ENCODE measurements around the gene MYO1E. TPM values are rescaled to one million over a fixed set of nuclear protein-coding genes. Genes with fewer than 3 reads are reported as not detected.

MYO1E gene
- total and polyA plus RNA-seq, 7 donors, result 20.6 to 92.2 (median 32.1) TPM

DNA sequence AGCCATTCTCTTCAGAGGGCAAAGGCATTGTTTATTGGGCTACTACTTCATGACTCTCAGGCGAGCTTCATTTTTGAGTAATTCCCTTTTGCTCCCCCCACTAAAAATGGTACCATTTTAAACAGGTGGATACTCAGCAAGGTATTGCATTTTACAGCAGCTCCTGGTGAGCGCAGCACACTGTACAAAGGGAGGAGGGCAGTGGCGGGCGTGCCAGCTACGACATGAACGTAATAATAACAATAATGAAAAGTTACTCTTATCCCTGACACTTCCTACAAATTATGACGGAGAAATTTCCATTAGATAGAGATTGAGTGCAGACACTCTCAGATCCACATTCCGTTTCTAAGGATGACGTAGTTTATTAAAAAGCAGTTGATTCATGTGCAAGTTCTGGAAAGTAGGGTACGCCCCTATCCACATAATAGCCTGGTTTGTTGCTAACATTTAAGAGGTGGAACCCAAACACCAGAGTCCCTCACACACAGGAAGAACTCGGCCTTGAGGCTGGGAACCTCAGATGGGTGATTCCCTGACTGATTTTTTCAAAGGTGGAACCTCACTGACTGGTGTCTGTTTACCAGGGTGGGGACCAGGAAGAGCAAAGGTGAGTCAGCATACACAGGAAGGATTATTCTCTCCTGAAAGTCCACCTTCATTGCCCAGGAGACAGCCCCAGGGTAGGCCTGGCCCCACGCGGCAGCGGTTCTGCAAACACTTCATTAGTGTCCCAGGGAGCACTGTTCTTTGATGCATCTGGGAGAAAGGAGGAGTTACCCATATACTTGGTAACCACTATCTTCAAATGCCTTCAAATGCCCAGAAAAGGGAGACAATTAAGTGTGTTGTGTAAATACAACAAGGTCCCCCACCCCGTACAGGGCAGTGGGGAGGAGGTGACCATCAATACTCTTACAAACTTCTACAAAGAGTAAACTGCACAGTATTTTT lies 96.2 kb downstream of the MYO1E start:
- 19 to 70% methylated on average over 15 of the region's 15 CpGs for WGBS, 2 donors
- H3K4me3 ChIP-seq, result no peak overlapping the region
- intact Hi-C loops (cut with DNase I), result no loop called here
- no peaks in the 10 kb centered on the region for H3K4me1 ChIP-seq
- no peaks in the 10 kb centered on the region for H3K36me3 ChIP-seq
- H3K27me3 ChIP-seq, result no peaks in the 10 kb centered on the region
- H3K27ac ChIP-seq, result no peak overlapping the region
- DNase-seq, result no peak
- H3K9me3 ChIP-seq, result no peaks in the 10 kb centered on the region
- TF ChIP-seq EP300 (IDR thresholded peaks at IDR 0.05), result no peak
- TF ChIP-seq POLR2AphosphoS5 (IDR thresholded peaks at IDR 0.05), result no peak
- no peak for TF ChIP-seq POLR2A (IDR thresholded peaks at IDR 0.05)
- TF ChIP-seq, protein P1, sequence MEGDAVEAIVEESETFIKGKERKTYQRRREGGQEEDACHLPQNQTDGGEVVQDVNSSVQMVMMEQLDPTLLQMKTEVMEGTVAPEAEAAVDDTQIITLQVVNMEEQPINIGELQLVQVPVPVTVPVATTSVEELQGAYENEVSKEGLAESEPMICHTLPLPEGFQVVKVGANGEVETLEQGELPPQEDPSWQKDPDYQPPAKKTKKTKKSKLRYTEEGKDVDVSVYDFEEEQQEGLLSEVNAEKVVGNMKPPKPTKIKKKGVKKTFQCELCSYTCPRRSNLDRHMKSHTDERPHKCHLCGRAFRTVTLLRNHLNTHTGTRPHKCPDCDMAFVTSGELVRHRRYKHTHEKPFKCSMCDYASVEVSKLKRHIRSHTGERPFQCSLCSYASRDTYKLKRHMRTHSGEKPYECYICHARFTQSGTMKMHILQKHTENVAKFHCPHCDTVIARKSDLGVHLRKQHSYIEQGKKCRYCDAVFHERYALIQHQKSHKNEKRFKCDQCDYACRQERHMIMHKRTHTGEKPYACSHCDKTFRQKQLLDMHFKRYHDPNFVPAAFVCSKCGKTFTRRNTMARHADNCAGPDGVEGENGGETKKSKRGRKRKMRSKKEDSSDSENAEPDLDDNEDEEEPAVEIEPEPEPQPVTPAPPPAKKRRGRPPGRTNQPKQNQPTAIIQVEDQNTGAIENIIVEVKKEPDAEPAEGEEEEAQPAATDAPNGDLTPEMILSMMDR (IDR thresholded peaks at IDR 0.05), result no peak

DNA sequence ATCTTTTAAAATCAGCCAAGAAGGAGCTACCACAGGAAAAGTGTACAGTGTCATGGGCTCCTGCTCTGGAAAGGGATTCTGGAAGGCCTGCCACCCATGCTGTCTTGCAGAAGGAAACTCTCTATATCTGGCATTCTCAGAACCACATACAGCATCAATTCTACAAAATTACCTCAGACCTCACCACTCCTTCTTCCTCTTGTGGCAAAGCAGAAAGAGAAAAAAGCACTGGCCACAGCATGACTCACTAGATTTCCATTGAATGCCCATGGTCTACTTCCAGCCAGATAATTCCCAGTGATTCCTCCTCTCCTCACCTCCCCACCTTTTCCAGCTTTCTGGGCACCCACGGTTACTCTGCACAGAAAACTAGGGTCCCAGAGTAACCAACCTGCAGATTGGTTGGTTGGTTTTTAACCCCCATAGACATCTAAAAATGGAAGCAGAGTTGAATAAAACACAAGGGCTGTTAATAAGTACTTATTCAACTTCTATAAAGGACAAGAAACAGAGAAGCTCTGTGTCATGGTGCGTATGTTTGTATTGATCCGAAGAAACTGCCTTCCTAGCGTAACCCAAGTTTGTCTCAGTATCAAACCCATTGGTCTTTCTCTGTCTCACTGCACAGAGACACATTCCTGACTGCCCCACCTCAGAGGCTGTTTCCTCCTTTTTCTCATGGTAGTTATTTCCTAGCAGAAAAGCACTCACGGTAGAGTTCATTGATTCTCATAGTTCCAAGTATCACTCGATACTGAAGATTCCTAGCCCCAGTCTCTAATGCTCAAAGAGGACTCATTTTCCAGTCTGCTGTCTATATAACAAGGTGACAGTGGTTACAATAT lies 98.3 kb downstream of the MYO1E start:
- Histone ChIP-seq H3K27ac (no peak overlapping the region), H3K4me1 (no peaks in the 10 kb centered on the region), H3K4me3 (no peak overlapping the region), H3K36me3 (no peaks in the 10 kb centered on the region), H3K27me3 (no peaks in the 10 kb centered on the region), H3K9me3 (no peaks in the 10 kb centered on the region)
- intact Hi-C loops (cut with DNase I), result no loop called here
- WGBS, 2 donors, result 85 to 91% methylated on average over 6 of the region's 6 CpGs
- DNase-seq, result no peak
- no peak for TF ChIP-seq EP300 (IDR thresholded peaks at IDR 0.05)
- TF ChIP-seq POLR2AphosphoS5 (IDR thresholded peaks at IDR 0.05), result no peak
- TF ChIP-seq, protein P1 (IDR thresholded peaks at IDR 0.05), result no peak
- TF ChIP-seq POLR2A (IDR thresholded peaks at IDR 0.05), result no peak

DNA sequence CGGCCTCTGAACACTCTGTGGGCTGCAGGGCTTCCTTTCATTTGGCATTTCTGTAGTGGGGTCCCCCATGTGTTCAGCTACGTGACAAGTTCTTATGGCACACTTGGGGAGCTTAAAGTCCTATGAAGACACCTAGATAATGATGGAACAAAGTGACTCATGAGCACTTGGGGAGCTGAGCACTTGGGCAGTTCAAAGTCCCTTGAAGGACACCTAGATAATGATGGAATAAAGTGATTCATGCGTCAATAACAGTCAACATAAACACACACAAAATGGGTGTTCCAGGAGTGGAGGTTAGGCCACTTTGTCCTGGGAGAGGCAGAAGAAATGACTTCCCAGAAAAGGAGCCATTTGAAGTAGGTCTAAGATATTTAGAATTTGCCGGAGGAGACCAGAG lies 99.4 kb downstream of the MYO1E start:
- H3K27ac ChIP-seq, result no peak overlapping the region
- H3K27me3 ChIP-seq, result no peaks in the 10 kb centered on the region
- intact Hi-C loops (cut with DNase I), result no loop called here
- no peaks in the 10 kb centered on the region for H3K36me3 ChIP-seq
- no peak overlapping the region for H3K4me3 ChIP-seq
- 54 to 78% methylated on average over 4 of the region's 4 CpGs for WGBS, 2 donors
- DNase-seq, result no peak
- no peaks in the 10 kb centered on the region for H3K9me3 ChIP-seq
- TF ChIP-seq, protein P1 (IDR thresholded peaks at IDR 0.05), result no peak
- TF ChIP-seq POLR2A (IDR thresholded peaks at IDR 0.05) (no peak), EP300 (IDR thresholded peaks at IDR 0.05) (no peak), POLR2AphosphoS5 (IDR thresholded peaks at IDR 0.05) (no peak)
- H3K4me1 ChIP-seq, result no peaks in the 10 kb centered on the region

DNA sequence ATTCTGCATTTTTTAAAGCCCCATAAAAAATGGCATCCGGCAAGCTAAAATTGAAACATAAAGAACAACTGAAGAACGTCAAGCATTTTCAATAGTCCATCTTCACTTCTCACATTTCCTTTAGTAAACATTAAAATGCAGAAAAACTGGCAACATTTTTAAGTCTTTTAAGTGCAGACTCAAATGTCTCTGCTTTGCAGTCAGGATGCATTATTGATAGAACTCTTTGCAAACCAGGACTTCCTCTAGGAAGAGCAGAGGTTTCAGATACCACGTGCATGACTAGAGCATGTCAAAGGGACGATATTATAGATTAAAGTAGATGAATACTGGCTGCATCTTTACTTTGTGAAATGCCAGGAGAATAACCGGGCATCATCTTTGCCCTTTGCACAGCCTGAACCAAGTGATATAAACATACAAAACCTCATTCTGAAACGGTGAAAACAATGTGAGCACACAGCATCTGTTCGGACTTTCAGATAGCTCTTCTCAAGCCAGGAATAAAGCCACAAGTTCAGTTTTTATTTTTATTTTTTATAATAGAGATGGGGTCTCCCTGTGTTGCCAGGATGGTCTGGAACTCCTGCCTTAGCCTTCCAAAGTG lies 101.0 kb downstream of the MYO1E start:
- intact Hi-C loops (cut with DNase I), result no loop called here
- H3K9me3 ChIP-seq, result no peaks in the 10 kb centered on the region
- no peaks in the 10 kb centered on the region for H3K4me1 ChIP-seq
- no peaks in the 10 kb centered on the region for H3K36me3 ChIP-seq
- H3K27ac ChIP-seq, result no peak overlapping the region
- 25 to 51% methylated on average over 7 of the region's 7 CpGs for WGBS, 2 donors
- no peak for TF ChIP-seq POLR2AphosphoS5 (IDR thresholded peaks at IDR 0.05)
- TF ChIP-seq, protein P1 (IDR thresholded peaks at IDR 0.05), result no peak
- no peak for TF ChIP-seq EP300 (IDR thresholded peaks at IDR 0.05)
- no peak for TF ChIP-seq POLR2A (IDR thresholded peaks at IDR 0.05)
- no peak overlapping the region for H3K4me3 ChIP-seq
- DNase-seq, result no peak
- no peaks in the 10 kb centered on the region for H3K27me3 ChIP-seq

Data from sigmoid colon (tissue), 7 donors.